GM23248 (cell line): ENCODE measurements around the gene TTC28.

Source experiments
- EZH2 ChIP-seq: fragments of 200-600 bp; sonication (generic); IDR thresholded peaks from 2 replicates; pipeline ENCODE4 v1.6.1; 2018; ENCODE audit warnings: antibody characterized with exemption, mild to moderate bottlenecking; ENCODE audit not compliant: insufficient read depth, poor library complexity, severe bottlenecking
- EZH2phosphoT487 ChIP-seq: fragments of 200-600 bp; sonication (generic); IDR thresholded peaks from 2 replicates; pipeline ENCODE4 v1.6.1; 2018; ENCODE audit warnings: antibody characterized with exemption, moderate library complexity, mild to moderate bottlenecking, low read depth; ENCODE audit not compliant: insufficient read depth

DNA sequence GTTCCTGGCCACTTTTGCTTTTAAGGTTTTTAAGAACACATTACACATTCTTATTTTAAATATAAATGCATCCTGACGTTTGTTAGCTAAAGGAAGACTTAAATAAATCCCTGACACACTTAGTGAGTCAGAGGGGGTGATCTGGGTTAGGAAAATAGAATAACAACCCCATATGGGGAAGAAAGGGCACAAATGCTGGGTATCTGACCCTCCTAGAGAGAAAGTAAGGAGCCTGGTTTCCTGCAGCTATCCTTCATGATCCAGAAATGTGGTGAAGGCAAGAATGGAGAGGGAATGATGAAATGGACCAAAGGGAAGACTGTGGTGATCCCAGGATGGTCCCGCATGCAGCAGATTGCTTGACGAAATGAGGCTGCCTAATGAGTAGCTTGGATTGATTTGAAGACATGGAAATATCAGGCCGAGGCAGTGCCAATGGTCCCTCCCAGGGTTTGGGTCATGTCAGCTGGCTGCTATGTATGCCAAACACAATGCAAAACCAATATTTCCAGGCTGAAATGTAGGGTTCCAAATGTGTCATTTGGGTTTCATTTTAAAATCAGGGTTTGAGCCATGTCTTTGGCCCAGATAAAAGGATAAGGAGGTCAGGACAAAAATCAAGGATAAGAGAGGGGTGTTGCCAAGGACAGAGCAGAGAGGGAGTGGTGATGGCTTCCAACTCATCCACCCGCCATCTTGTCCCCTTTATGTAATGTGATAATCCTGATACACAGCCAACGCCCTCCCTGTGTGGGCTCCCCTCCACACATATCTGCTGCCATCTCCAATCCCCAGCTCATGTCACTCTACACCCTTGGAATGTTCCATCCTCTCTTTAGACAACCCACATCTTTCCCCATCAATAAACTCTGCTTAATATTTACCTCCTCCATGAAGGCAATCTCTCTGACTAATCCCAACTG, 625.5 kb downstream of the TTC28 start:
- TF ChIP-seq EZH2 = no peak
- TF ChIP-seq EZH2phosphoT487 = no peak
